Muscle layer of duodenum (tissue), 2 donors: ENCODE data around the gene DNAI2.
"Not testable (repeated sequence)": the region's sequence is repeated elsewhere in the genome, so short reads cannot be mapped to it uniquely, and the experiment has no call there.

ENCODE experiments used
- H3K27ac ChIP-seq: one replicate; pipeline ENCODE4 v1.7.0; 2013; ENCODE audit warnings: mild to moderate bottlenecking, low read length
- H3K27me3 ChIP-seq: one replicate; pipeline ENCODE4 v1.7.0; 2013; ENCODE audit warnings: low read depth, mild to moderate bottlenecking, control low read depth, low read length
- H3K36me3 ChIP-seq, 2 donors: one replicate each; pipeline ENCODE4 v1.7.0; 2013; ENCODE audit warnings: low read length in 2 of 2, control low read depth in 1 of 2, mild to moderate bottlenecking in 1 of 2; ENCODE audit not compliant: insufficient read depth in 2 of 2, control insufficient read depth in 1 of 2
- H3K4me1 ChIP-seq, 2 donors: one replicate each; pipeline ENCODE4 v1.7.0; 2013; ENCODE audit warnings: low read length in 2 of 2, mild to moderate bottlenecking in 2 of 2, control low read depth in 1 of 2, moderate library complexity in 1 of 2; ENCODE audit not compliant: insufficient read depth in 2 of 2, control insufficient read depth in 1 of 2
- H3K4me3 ChIP-seq, 2 donors: one replicate each; pipeline ENCODE4 v1.7.0; 2013; ENCODE audit warnings: low read length in 2 of 2, low read depth in 1 of 2, mild to moderate bottlenecking in 1 of 2
- H3K9me3 ChIP-seq, 2 donors: one replicate each; pipeline ENCODE4 v1.7.0; 2013; ENCODE audit warnings: low read length in 2 of 2, control low read depth in 1 of 2, mild to moderate bottlenecking in 1 of 2; ENCODE audit not compliant: control insufficient read depth in 1 of 2
- donor health status: healthy.

DNAI2 gene

DNA sequence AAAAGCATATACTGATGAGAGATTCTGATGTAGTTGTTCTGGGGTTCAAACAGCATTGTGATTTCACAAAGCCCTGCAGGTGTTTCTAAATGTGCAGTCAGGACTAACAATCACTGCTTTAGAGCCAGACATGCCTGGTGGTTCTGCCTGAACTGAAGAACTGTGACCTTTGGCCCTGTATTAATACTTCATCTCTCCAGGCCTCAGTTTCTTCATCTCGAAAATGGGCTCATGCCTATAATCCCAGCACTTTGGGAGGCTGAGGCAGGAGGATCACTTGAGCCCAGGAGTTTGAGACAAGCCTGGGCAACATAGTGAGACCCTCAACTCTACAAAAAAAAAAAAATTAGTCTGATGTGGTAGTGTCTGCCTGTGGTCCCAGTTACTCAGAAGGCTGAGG is 3.9 kb downstream of the DNAI2 start:
- H3K27me3 ChIP-seq = no peaks in the 10 kb centered on the region
- no peak overlapping the region for H3K27ac ChIP-seq
- H3K36me3 ChIP-seq = no peaks in the 10 kb centered on the region
- H3K4me1 ChIP-seq = peaks cover 0 to 18% of the 10 kb centered on the region in 2 donors
- no peak overlapping the region for H3K4me3 ChIP-seq
- H3K9me3 ChIP-seq = no peaks in the 10 kb centered on the region

GRCh38 chr17:74279617-74280016 is 5.6 kb downstream of the DNAI2 start:
- not testable (repeated sequence) for H3K27me3 ChIP-seq, H3K9me3 ChIP-seq, H3K36me3 ChIP-seq, H3K4me1 ChIP-seq, H3K27ac ChIP-seq, H3K4me3 ChIP-seq

GRCh38 chr17:74280093-74280513 is 6.1 kb downstream of the DNAI2 start:
- Histone ChIP-seq H3K4me1 (peaks cover 0 to 9% of the 10 kb centered on the region in 2 donors), H3K36me3 (no peaks in the 10 kb centered on the region), H3K27me3 (no peaks in the 10 kb centered on the region), H3K9me3 (no peaks in the 10 kb centered on the region), H3K27ac (no peak overlapping the region), H3K4me3 (no peak overlapping the region)

- Histone ChIP-seq H3K9me3 (no peaks in the 10 kb centered on the region), H3K27ac (no peak overlapping the region), H3K27me3 (no peaks in the 10 kb centered on the region), H3K4me3 (no peak overlapping the region), H3K36me3 (no peaks in the 10 kb centered on the region), H3K4me1 (peaks cover 0 to 11% of the 10 kb centered on the region in 2 donors)
These were observed 7.8 kb downstream of the DNAI2 start for GRCh38 chr17:74281799-74282198.

- H3K36me3 ChIP-seq, H3K27me3 ChIP-seq, H3K4me3 ChIP-seq, H3K27ac ChIP-seq, H3K9me3 ChIP-seq: not testable (repeated sequence)
- peaks cover 0 to 11% of the 10 kb centered on the region in 2 donors for H3K4me1 ChIP-seq
These were observed 8.2 kb downstream of the DNAI2 start for GRCh38 chr17:74282274-74282586.

GRCh38 chr17:74282587-74283370 is 8.7 kb downstream of the DNAI2 start:
- H3K4me3 ChIP-seq = no peak overlapping the region
- no peaks in the 10 kb centered on the region for H3K36me3 ChIP-seq
- H3K27me3 ChIP-seq = no peaks in the 10 kb centered on the region
- H3K27ac ChIP-seq = no peak overlapping the region
- peaks cover 0 to 8% of the 10 kb centered on the region in 2 donors for H3K4me1 ChIP-seq
- no peaks in the 10 kb centered on the region for H3K9me3 ChIP-seq

DNA sequence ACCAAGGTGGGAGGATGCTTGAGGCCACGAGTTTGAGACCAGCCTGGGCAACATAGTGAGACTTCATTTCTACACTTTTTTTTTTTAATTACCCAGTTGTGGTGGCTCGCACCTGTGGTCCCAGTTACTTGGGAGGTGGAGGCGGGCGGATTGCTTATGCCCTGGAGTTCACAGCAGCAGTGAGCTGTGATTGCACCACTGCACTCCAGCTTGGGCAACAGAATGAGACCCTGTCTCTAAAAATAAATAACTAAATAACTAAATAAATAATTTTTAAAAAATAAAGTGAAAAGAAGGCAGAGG is 9.3 kb downstream of the DNAI2 start:
- H3K27me3 ChIP-seq = no peaks in the 10 kb centered on the region
- no peaks in the 10 kb centered on the region for H3K9me3 ChIP-seq

GRCh38 chr17:74287031-74287602 is 13.1 kb downstream of the DNAI2 start:
- Histone ChIP-seq H3K36me3 (no peaks in the 10 kb centered on the region), H3K4me1 (peaks cover 0 to 8% of the 10 kb centered on the region in 2 donors), H3K4me3 (no peak overlapping the region), H3K9me3 (no peaks in the 10 kb centered on the region), H3K27ac (no peak overlapping the region), H3K27me3 (no peaks in the 10 kb centered on the region)

More for the DNA sequence above, 9.3 kb downstream of the DNAI2 start:
- H3K27ac ChIP-seq = no peak overlapping the region
- H3K4me1 ChIP-seq = peaks cover 0 to 8% of the 10 kb centered on the region in 2 donors
- no peak overlapping the region for H3K4me3 ChIP-seq
- H3K36me3 ChIP-seq = no peaks in the 10 kb centered on the region

- H3K36me3 ChIP-seq = no peaks in the 10 kb centered on the region
- H3K9me3 ChIP-seq = no peaks in the 10 kb centered on the region
- no peak overlapping the region for H3K27ac ChIP-seq
- no peaks in the 10 kb centered on the region for H3K27me3 ChIP-seq
- peaks cover 0 to 8% of the 10 kb centered on the region in 2 donors for H3K4me1 ChIP-seq
- no peak overlapping the region for H3K4me3 ChIP-seq
These were observed 14.8 kb downstream of the DNAI2 start for GRCh38 chr17:74288785-74289184.

DNA sequence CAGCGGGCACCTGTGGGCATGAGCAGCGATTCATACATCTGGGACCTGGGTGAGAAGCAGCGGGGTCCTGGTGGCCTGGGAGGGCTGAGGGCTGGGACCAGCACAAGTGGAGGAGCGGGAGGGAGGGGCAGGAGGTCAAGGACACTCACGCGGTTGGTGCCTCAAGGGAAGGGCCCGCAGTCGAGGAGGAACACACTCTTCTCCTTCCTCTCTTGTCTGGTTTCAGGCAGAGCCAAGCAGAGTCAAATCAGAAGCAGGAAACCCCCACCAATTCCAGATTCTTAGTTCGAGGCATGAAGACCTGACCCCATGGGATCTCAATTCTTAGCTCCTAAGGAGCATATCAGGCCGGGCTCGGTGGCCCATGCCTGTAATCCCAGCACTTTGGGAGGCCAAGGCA is 15.7 kb downstream of the DNAI2 start:
- no peaks in the 10 kb centered on the region for H3K9me3 ChIP-seq
- no peak overlapping the region for H3K4me3 ChIP-seq
- H3K36me3 ChIP-seq = no peaks in the 10 kb centered on the region
- H3K4me1 ChIP-seq = peaks cover 0 to 6% of the 10 kb centered on the region in 2 donors
- no peak overlapping the region for H3K27ac ChIP-seq
- H3K27me3 ChIP-seq = no peaks in the 10 kb centered on the region

DNA sequence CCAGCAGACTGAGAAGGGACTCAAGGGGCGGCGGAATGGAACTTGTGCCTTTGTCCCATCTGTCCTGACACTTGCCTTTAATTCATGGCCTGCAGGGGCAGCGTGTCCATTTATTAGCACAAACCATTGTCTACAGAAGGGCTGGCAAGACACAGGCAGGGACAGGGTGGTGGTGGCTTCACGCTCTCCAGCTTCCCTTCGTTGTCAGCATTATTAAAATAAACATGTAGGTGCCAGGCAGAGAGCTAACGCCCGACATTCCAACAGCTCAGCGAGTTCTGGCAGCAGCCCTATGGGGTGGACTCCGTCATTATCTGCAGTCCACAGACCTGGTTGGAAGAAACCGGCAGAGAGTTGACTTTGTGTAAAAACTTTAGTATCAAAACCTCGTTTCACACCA is 16.3 kb downstream of the DNAI2 start:
- Histone ChIP-seq H3K4me3 (no peak overlapping the region), H3K27me3 (no peaks in the 10 kb centered on the region), H3K27ac (no peak overlapping the region), H3K36me3 (no peaks in the 10 kb centered on the region), H3K4me1 (no peaks in the 10 kb centered on the region), H3K9me3 (no peaks in the 10 kb centered on the region)

DNA sequence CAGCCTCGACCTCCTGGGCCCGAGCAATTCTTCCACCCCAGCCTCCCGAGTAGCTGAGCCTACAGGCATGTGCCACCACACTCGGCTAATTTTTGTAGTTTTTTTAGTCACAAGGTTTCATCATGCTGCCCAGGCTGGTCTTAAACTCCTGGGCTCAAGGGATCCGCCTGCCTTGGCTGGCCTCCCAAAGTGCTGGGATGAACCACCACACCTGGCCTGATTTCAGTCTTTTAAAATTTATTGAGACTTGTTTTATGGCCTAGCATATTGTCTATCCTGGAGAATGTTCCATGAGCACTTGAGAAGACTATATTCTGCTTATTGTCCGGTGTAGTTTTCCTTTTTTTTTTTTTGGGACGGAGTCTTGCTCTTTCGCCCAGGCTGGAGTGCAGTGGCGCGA is 18.5 kb downstream of the DNAI2 start:
- Histone ChIP-seq H3K9me3 (no peaks in the 10 kb centered on the region), H3K4me3 (no peak overlapping the region), H3K27ac (no peak overlapping the region), H3K27me3 (no peaks in the 10 kb centered on the region), H3K36me3 (no peaks in the 10 kb centered on the region), H3K4me1 (peaks cover 0 to 3% of the 10 kb centered on the region in 2 donors)
